Heart right ventricle (tissue), 16 donors: ENCODE data around the gene RAB25. TPM values are rescaled to one million over a fixed set of nuclear protein-coding genes. Genes with fewer than 3 reads are reported as not detected.
A peak's percentile ranks its signal among the peaks of the same experiment; 100 is the strongest.

ENCODE experiments used
- ATAC-seq, 8 donors: fragments of 200-7000 bp; cut with Tn5 transposase; one replicate each; pipeline ENCODE4 v1.9.1; 2020; ENCODE audit warnings: mild to moderate bottlenecking in 8 of 8, moderate library complexity in 8 of 8, moderate number of reproducible peaks in 1 of 8
- DNase-seq, 2 donors: peaks; one replicate each; pipeline ENCODE4 v3.0.0-alpha.2; 2020
- H3K27ac ChIP-seq, 10 donors: fragments of 200-600 bp; sonication (generic) in 2 of 10; one replicate each; pipeline versions ENCODE4 v1.5.0 to v1.8.0; 2020 to 2022; ENCODE audit warnings: mild to moderate bottlenecking in 3 of 10
- H3K27me3 ChIP-seq, 7 donors: fragments of 200-600 bp; one replicate each; pipeline ENCODE4 v1.8.0; 2021 to 2022; ENCODE audit warnings: mild to moderate bottlenecking in 2 of 7
- H3K36me3 ChIP-seq, 9 donors: fragments of 200-600 bp; sonication (generic) in 1 of 9; one replicate each; pipeline versions ENCODE4 v1.5.0 to v1.8.0; 2020 to 2022; ENCODE audit warnings: mild to moderate bottlenecking in 2 of 9
- H3K4me1 ChIP-seq, 9 donors: fragments of 200-600 bp; sonication (generic) in 1 of 9; one replicate each; pipeline versions ENCODE4 v1.5.0 to v1.8.0; 2020 to 2022; ENCODE audit warnings: mild to moderate bottlenecking in 4 of 9
- H3K4me3 ChIP-seq, 10 donors: fragments of 200-600 bp; sonication (generic) in 2 of 10; one replicate each; pipeline versions ENCODE4 v1.5.0 to v1.8.0; 2020 to 2022; ENCODE audit warnings: mild to moderate bottlenecking in 7 of 10, moderate library complexity in 2 of 10
- H3K9me3 ChIP-seq, 11 donors: fragments of 200-600 bp in 10 of 11; sonication (generic) in 2 of 11; one replicate each; pipeline versions ENCODE4 v1.5.0 to v1.8.0; 2013 to 2022; ENCODE audit warnings: mild to moderate bottlenecking in 2 of 11, control low read depth in 1 of 11, moderate library complexity in 1 of 11
- CTCF ChIP-seq, 9 donors: fragments of 200-600 bp; sonication (generic) in 2 of 9; IDR thresholded peaks; one replicate each; pipeline versions ENCODE4 v1.5.0 to v1.8.0; 2021 to 2022; ENCODE audit warnings: antibody characterized with exemption in 9 of 9, mild to moderate bottlenecking in 5 of 9, moderate library complexity in 1 of 9
- WGBS, 2 donors: extraction: QIAGEN DNeasy Blood & Tissue Kit; methylation state at CpG; one replicate each; pipeline ENCODE4 v1.1.7; 2013; ENCODE audit warnings: inconsistent platforms in 1 of 2; 5-methylcytosine and 5-hydroxymethylcytosine counted together
- intact Hi-C, 10 donors: fragments of 100-400 bp; cut with DNase I; formaldehyde crosslinking; loops; one replicate each; pipeline versions ENCODE4 v1.11.1 to v1.14.2; 2022
- polyA plus RNA-seq, 2 donors: library from polyadenylated mRNA; stranded (reverse); fragments of 200-250 nt; gene quantifications; one replicate each; pipeline ENCODE4 v1.2.3, GENCODE V29; 2013
- total RNA-seq, 10 donors: library from RNA; stranded (reverse); fragmentation: NEBNext Ultra II Directional in 3 of 10; extraction: Animal tissue kit (Norgen Biotek cat#: 25700) in 3 of 10; gene quantifications; one replicate each; pipeline versions ENCODE4 v1.2.1 to v1.2.4, GENCODE V29; 2021 to 2023
- donor health status: Arrhythmogenic right ventricular cardiomyopathy.
- donor health status: ischemic (EF 13 %, LVEDD 7.1; RV severe dilation, severe dysfunction).
- donor health status: healthy with polysubstance abuse.
- donor health status: DM: no; HTN: yes; CAD: no.
- donor health status: DM: no; HTN: no; CAD: no.
- donor health status: ischemic (EF 25% LVEDD 6.9; RV normal size, moderate dysfunction).
- donor health status: ischemic (EF 25% LVEDD 5.7; RV mildly dilated, moderate dysfunction).
- donor health status: healthy.
- donor health status: DM: yes; HTN: yes; CAD: no.
- donor health status: Ischemic cardiomyopathy.
- donor health status: ischemic (EF 35%, LVEDD 5.7; RV mildly dilated, moderate dysfunction).
- donor health status: nonischemic (EF 11% LVEDD 7.7; RV severe dilation, severe dysfunction).
- donor health status: DM: yes; HTN: yes; CAD: no.
- donor health status: PGD.
- donor health status: ischemic (EF 29% LVEDD 5.4; RV normal size, mild dysfunction).
- donor health status: nonischemic (EF 23%, LVEDD 6.1; RV moderate dilation, normal function).

The RAB25 gene
- total and polyA plus RNA-seq, 12 donors = 0.17 to 0.50 TPM; not detected in 10

DNA sequence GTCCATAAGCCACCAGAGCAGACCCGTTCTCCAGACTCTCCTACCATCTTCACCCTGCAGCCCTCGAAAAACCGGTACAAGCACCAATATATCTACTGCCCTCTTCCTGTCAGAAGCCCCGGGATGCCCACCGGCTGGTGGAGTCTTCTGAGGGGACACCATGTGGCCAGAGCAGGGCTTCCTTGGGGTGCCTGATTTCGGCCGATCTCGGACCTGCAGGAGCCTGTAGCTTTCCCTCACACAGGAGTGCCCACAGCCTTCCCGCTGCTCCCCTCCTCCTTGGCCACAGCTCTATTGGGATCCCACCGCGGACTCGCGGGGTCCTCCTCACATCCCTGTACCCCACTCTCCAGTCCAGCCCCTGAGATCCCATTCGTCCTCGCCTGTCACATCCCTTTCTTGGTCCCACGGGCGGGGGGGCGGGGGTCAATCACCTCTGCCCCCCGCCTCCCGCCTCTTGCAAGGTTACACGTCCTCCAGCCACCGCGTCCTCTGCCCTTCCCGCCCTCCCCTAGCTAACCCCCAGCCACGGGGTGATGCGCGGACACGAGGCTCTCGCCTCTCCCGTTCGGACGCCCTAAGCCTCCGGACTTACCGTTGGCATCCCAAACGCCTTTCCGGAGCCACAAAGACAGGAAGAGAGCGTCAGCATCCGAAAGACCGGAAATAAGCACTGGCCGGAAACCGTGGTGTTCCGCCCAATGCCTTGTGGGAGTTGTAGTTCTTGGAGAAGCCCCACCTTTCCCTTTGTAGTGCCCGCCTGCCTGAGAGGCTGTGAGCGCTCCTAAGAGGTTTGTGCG lies 40.5 kb upstream of the RAB25 start, which contains the start of gene SSR2:
Gene SSR2 (minus strand): TSS at position 659 of the 800 bp plus-strand sequence. CDS start 784 bp downstream, outside the sequence.
- no peaks in the 10 kb centered on the region for H3K9me3 ChIP-seq
- peak within 1 kb of the TSS; percentile 56 to 98 (median 80) for H3K4me3 ChIP-seq
- H3K36me3 ChIP-seq = peaks cover 0 to 44% (median 21%) of the 10 kb centered on the region in 9 donors
- 1% methylated on average over 45 of the region's 45 CpGs for WGBS, 2 donors
- DNase-seq (peak; percentile 75 to 93), ATAC-seq (peak; percentile 95 to 99 (median 99))
- H3K27ac ChIP-seq = peak within 1 kb of the TSS; percentile 63 to 98 (median 92)
- intact Hi-C loops = loop anchor here in 3 of 10 donors (5.0 kb wide), 2 partner anchors 37 to 47 kb away; no protein-coding TSS in a partner anchor
- H3K27me3 ChIP-seq = no peaks in the 10 kb centered on the region
- H3K4me1 ChIP-seq = peaks cover 3 to 24% (median 13%) of the 10 kb centered on the region in 9 donors
- TF ChIP-seq CTCF (IDR thresholded peaks at IDR 0.05) = no peak

GRCh38 chr1:156021093-156021428 lies 39.9 kb upstream of the RAB25 start:
- no peak for ATAC-seq
- H3K36me3 ChIP-seq = peaks cover 0 to 39% (median 21%) of the 10 kb centered on the region in 9 donors
- no peaks in the 10 kb centered on the region for H3K9me3 ChIP-seq
- H3K27me3 ChIP-seq = no peaks in the 10 kb centered on the region
- H3K4me1 ChIP-seq = peaks cover 3 to 25% (median 15%) of the 10 kb centered on the region in 9 donors
- 4% methylated on average over 4 of the region's 4 CpGs for WGBS, 2 donors
- peak overlapping the region in 9 of 10 donors; percentile 70 to 98 (median 81) for H3K4me3 ChIP-seq
- peak overlapping the region in 9 of 10 donors; percentile 82 to 98 (median 93) for H3K27ac ChIP-seq
- TF ChIP-seq CTCF (IDR thresholded peaks at IDR 0.05) = no peak
- intact Hi-C loops = loop anchor here in 3 of 10 donors (5.0 kb wide), 2 partner anchors 36 to 46 kb away; no protein-coding TSS in a partner anchor
- no peak for DNase-seq

DNA sequence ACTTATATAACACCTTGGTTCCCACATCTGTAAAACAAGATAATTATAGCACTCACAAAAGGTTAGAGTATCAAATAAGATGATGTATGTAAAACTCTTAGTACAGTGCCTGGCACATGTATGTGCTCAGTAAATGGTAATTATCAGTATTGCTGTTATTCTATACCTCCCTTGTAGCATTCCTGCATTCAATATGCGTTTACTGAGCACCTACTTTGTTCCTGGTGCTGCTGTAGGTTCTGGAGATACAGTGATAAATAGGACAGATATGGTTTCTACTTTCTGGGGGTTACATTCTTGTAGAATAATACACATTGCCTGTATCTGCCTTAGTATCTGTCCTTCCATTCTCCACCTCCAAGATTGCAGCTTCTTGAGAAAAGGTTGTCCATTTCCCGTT lies 39.0 kb upstream of the RAB25 start:
- Histone ChIP-seq H3K27ac (no peak overlapping the region), H3K9me3 (no peaks in the 10 kb centered on the region), H3K4me1 (peaks cover 3 to 25% (median 15%) of the 10 kb centered on the region in 9 donors), H3K4me3 (no peak overlapping the region), H3K36me3 (peaks cover 0 to 30% (median 13%) of the 10 kb centered on the region in 9 donors), H3K27me3 (no peaks in the 10 kb centered on the region)
- no peak for TF ChIP-seq CTCF (IDR thresholded peaks at IDR 0.05)
- ATAC-seq = no peak
- no peak for DNase-seq
- WGBS, 2 donors = 69 to 73% methylated on average over 2 of the region's 2 CpGs
- intact Hi-C loops = loop anchor here in 3 of 10 donors (5.0 kb wide), 2 partner anchors 35 to 45 kb away; no protein-coding TSS in a partner anchor

- intact Hi-C loops = loop anchor here in 3 of 10 donors (5.0 kb wide), 2 partner anchors 32 to 42 kb away; no protein-coding TSS in a partner anchor
- H3K9me3 ChIP-seq = no peaks in the 10 kb centered on the region
- no peak for TF ChIP-seq CTCF (IDR thresholded peaks at IDR 0.05)
- H3K4me1 ChIP-seq = peaks cover 3 to 12% (median 6%) of the 10 kb centered on the region in 9 donors
- no peak for DNase-seq
- H3K36me3 ChIP-seq = peaks cover 0 to 1% (median 0%) of the 10 kb centered on the region in 9 donors
- 80 to 82% methylated on average over 5 of the region's 5 CpGs for WGBS, 2 donors
- H3K4me3 ChIP-seq = no peak overlapping the region
- ATAC-seq = no peak
- H3K27me3 ChIP-seq = no peaks in the 10 kb centered on the region
- no peak overlapping the region for H3K27ac ChIP-seq
Observed at GRCh38 chr1:156024801-156025200, 36.2 kb upstream of the RAB25 start.
